SK-N-SH treated with all-trans-retinoic acid at 6 μM for 48 hours (cell line): ENCODE data around the gene SETSIP.

ENCODE experiments used
- ARNTL ChIP-seq: fragments of 450-650 bp; formaldehyde crosslinking; IDR thresholded peaks from 2 replicates; pipeline ENCODE4 v1.5.0; 2020; ENCODE audit warnings: low read depth, mild to moderate bottlenecking, moderate library complexity, borderline replicate concordance
- CSDC2 ChIP-seq: fragments of 250-450 bp; sonication (Bioruptor Pico); IDR thresholded peaks from 2 replicates; pipeline ENCODE4 v1.5.0; 2020; ENCODE audit warnings: mild to moderate bottlenecking, moderate library complexity
- PPARA ChIP-seq: fragments of 250-450 bp; sonication (Bioruptor Pico); IDR thresholded peaks from 2 replicates; pipeline ENCODE4 v1.5.0; 2020; ENCODE audit warnings: mild to moderate bottlenecking, borderline replicate concordance
- SNAI2 ChIP-seq: fragments of 250-450 bp; sonication (Bioruptor Pico); IDR thresholded peaks from 2 replicates; pipeline ENCODE4 v1.5.0; 2020; ENCODE audit warnings: mild to moderate bottlenecking, moderate library complexity
- TCF4 ChIP-seq: fragments of 250-450 bp; sonication (Bioruptor Pico); IDR thresholded peaks from 2 replicates; pipeline ENCODE4 v1.8.0; 2021; ENCODE audit warnings: mild to moderate bottlenecking, moderate library complexity, borderline replicate concordance
- ZC3H10 ChIP-seq: fragments of 250-450 bp; sonication (Bioruptor Pico); IDR thresholded peaks from 2 replicates; pipeline ENCODE4 v1.5.1; 2021; ENCODE audit warnings: mild to moderate bottlenecking, moderate library complexity
- ZFP3 ChIP-seq: fragments of 250-450 bp; sonication (Bioruptor Pico); IDR thresholded peaks from 2 replicates; pipeline ENCODE4 v1.5.0; 2020; ENCODE audit warnings: mild to moderate bottlenecking, moderate library complexity
- ZFP30 ChIP-seq: fragments of 450-650 bp; formaldehyde crosslinking; IDR thresholded peaks from 2 replicates; pipeline ENCODE4 v1.5.0; 2022; ENCODE audit warnings: mild to moderate bottlenecking, moderate library complexity
- TF ChIP-seq, protein P1 (sequence below): fragments of 250-450 bp; sonication (Bioruptor Pico); IDR thresholded peaks from 2 replicates; pipeline ENCODE4 v1.5.1; 2020; ENCODE audit warnings: low read depth, mild to moderate bottlenecking, moderate library complexity
- TF ChIP-seq, protein P2 (sequence below): fragments of 250-450 bp; sonication (Bioruptor Pico); IDR thresholded peaks from 2 replicates; pipeline ENCODE4 v1.8.0; 2020; ENCODE audit warnings: mild to moderate bottlenecking, moderate library complexity, borderline replicate concordance

DNA sequence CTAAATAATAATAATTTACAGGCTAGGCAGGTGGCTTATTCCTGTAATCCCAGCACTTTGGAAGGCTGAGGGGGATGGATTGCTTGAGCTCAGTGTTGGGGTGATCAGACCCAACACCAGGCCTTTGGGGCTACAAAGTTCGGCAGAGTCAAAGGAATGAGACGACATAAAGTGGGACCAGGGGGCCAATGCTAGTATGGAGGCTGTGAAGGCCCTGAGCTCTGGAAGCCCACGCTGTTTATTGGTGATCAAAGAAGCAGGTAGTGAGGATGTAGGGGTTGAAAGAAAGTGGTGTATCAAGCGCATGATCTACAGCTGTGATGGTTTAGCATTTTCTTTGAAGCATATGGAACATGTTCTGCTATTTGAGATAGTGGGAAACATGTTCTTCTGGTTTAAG, 10.5 kb upstream of the SETSIP start:
- TF ChIP-seq ARNTL (CRISPR knock-in tag) (no peak), ZFP3 (CRISPR knock-in tag) (no peak), ZC3H10 (no peak), ZFP30 (no peak), TCF4 (CRISPR knock-in tag) (no peak), SNAI2 (CRISPR knock-in tag) (no peak), CSDC2 (CRISPR knock-in tag) (no peak), PPARA (CRISPR knock-in tag) (no peak)
- TF ChIP-seq, protein P1, sequence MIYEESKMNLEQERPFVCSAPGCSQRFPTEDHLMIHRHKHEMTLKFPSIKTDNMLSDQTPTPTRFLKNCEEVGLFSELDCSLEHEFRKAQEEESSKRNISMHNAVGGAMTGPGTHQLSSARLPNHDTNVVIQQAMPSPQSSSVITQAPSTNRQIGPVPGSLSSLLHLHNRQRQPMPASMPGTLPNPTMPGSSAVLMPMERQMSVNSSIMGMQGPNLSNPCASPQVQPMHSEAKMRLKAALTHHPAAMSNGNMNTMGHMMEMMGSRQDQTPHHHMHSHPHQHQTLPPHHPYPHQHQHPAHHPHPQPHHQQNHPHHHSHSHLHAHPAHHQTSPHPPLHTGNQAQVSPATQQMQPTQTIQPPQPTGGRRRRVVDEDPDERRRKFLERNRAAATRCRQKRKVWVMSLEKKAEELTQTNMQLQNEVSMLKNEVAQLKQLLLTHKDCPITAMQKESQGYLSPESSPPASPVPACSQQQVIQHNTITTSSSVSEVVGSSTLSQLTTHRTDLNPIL (CRISPR knock-in tag), result no peak
- TF ChIP-seq, protein P2, sequence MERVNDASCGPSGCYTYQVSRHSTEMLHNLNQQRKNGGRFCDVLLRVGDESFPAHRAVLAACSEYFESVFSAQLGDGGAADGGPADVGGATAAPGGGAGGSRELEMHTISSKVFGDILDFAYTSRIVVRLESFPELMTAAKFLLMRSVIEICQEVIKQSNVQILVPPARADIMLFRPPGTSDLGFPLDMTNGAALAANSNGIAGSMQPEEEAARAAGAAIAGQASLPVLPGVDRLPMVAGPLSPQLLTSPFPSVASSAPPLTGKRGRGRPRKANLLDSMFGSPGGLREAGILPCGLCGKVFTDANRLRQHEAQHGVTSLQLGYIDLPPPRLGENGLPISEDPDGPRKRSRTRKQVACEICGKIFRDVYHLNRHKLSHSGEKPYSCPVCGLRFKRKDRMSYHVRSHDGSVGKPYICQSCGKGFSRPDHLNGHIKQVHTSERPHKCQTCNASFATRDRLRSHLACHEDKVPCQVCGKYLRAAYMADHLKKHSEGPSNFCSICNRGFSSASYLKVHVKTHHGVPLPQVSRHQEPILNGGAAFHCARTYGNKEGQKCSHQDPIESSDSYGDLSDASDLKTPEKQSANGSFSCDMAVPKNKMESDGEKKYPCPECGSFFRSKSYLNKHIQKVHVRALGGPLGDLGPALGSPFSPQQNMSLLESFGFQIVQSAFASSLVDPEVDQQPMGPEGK, result no peak
